ENCODE results near the gene TAS1R2.

Gene TAS1R2

DNA sequence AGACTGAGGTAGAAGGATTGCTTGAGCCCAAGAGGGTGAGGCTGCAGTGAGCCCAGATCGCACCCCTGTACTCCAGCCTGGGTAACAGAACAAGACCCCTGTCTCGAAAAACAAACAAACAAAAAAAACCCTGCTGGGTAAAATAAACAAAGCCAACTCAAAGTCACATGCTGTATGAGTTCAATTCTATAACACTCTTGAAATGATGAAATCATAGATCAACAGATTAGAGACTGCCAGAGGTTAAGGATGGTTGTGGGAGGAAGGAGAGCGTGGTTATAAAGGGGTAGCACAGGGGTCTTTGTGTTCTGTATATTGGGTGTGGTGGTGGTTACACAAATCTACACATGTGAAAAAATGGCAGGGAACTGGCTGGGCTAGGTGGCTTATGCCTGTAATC lies 62.5 kb downstream of the TAS1R2 start:
- Histone ChIP-seq H3K4me1 (ENCODE audit: control insufficient read depth, insufficient read depth, low read length) (peaks cover 21% of the 10 kb centered on the region), H3K9me3 (ENCODE audit: control insufficient read depth, insufficient read depth, low read depth, low read length) (no peaks in the 10 kb centered on the region), H3K4me3 (ENCODE audit: low read depth, low read length) (no peak overlapping the region), H3K9ac (ENCODE audit: low read length) (no peak overlapping the region), H3K27ac (ENCODE audit: low read depth, low read length) (no peak overlapping the region), H3K27me3 (ENCODE audit: control insufficient read depth, insufficient read depth, low read length) (no peaks in the 10 kb centered on the region), H3K36me3 (ENCODE audit: control insufficient read depth, insufficient read depth, low read length) (no peaks in the 10 kb centered on the region)

DNA sequence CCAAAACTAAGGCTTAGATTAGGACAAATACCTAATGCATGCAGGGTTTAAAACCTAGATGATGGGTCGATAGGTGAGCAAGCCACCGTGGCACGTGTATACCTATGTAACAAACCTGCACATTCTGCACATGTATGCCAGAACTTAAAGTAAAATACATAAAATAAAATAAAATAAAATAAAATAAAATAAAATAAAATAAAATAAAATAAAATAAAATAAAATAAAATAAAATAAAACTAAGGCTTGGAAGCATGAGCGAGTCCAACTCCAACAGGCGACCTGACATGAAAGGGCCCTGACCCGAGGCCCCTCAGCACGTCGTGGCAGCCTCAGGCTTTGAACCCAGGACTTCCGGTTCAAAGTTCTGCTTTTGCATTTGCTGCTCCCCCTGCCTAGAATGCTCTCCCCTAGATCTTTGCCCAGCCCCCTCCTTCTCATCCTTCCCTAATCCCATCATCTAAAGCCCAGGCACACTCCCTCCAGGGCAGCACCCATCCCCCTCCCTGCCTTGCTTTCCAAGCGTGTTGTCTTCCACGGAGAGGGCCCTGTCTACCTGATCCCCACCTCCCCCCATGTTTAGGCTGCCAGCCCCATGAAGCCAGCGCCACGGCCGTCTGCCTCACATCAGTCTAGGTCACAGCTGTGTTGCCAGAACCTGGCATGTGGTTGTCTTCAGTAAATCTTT lies 64.3 kb downstream of the TAS1R2 start:
- Histone ChIP-seq H3K4me1 (ENCODE audit: control insufficient read depth, insufficient read depth, low read length) (peaks cover 21% of the 10 kb centered on the region), H3K9me3 (ENCODE audit: control insufficient read depth, insufficient read depth, low read depth, low read length) (no peaks in the 10 kb centered on the region), H3K27me3 (ENCODE audit: control insufficient read depth, insufficient read depth, low read length) (no peaks in the 10 kb centered on the region), H3K4me3 (ENCODE audit: low read depth, low read length) (no peak overlapping the region), H3K36me3 (ENCODE audit: control insufficient read depth, insufficient read depth, low read length) (no peaks in the 10 kb centered on the region), H3K27ac (ENCODE audit: low read depth, low read length) (no peak overlapping the region), H3K9ac (ENCODE audit: low read length) (no peak overlapping the region)

DNA sequence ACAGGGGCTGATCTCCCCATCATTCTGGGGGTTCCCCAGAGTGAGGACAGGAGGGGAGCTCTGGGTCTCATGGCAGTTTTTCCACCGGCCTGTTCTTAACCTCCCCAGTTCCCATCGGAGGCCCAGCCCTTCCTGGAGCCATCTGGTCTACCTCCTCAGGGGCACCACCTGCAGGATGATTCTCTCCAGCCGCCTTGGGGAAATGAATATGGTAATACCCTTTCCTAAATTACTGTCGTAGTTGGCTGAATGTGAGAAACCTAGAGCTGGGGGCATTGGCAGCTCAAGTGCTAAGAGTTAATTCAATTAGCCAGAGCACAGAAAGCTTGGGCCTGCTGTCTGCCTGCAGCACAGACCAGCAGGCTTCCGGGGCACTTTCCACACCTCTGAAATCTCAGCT lies 64.9 kb downstream of the TAS1R2 start:
- Histone ChIP-seq H3K27me3 (ENCODE audit: control insufficient read depth, insufficient read depth, low read length) (no peaks in the 10 kb centered on the region), H3K36me3 (ENCODE audit: control insufficient read depth, insufficient read depth, low read length) (no peaks in the 10 kb centered on the region), H3K9me3 (ENCODE audit: control insufficient read depth, insufficient read depth, low read depth, low read length) (no peaks in the 10 kb centered on the region), H3K27ac (ENCODE audit: low read depth, low read length) (no peak overlapping the region), H3K9ac (ENCODE audit: low read length) (no peak overlapping the region), H3K4me3 (ENCODE audit: low read depth, low read length) (no peak overlapping the region), H3K4me1 (ENCODE audit: control insufficient read depth, insufficient read depth, low read length) (peaks cover 21% of the 10 kb centered on the region)

DNA sequence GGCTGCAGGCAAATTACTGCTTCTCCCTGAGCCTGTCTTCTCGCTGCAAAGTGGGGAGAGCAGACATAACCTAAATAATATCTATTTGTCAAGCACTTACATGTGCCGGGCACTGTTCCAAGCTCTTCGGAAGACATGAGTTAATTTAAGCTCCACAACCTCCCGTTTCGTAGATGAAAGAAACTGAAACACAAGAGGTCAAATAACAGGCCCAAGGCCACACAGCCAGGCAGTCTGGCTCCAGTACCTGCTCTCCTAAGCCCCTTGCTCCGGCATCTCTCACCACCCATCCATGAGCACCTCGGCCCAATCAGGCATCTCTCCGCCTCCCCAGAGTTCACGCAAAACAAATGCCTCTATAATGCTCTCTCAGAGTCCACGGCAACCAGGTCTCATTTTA lies 65.4 kb downstream of the TAS1R2 start:
- Histone ChIP-seq H3K4me1 (ENCODE audit: control insufficient read depth, insufficient read depth, low read length) (peaks cover 19% of the 10 kb centered on the region), H3K9me3 (ENCODE audit: control insufficient read depth, insufficient read depth, low read depth, low read length) (no peaks in the 10 kb centered on the region), H3K4me3 (ENCODE audit: low read depth, low read length) (no peak overlapping the region), H3K9ac (ENCODE audit: low read length) (no peak overlapping the region), H3K36me3 (ENCODE audit: control insufficient read depth, insufficient read depth, low read length) (no peaks in the 10 kb centered on the region), H3K27me3 (ENCODE audit: control insufficient read depth, insufficient read depth, low read length) (no peaks in the 10 kb centered on the region), H3K27ac (ENCODE audit: low read depth, low read length) (no peak overlapping the region)

DNA sequence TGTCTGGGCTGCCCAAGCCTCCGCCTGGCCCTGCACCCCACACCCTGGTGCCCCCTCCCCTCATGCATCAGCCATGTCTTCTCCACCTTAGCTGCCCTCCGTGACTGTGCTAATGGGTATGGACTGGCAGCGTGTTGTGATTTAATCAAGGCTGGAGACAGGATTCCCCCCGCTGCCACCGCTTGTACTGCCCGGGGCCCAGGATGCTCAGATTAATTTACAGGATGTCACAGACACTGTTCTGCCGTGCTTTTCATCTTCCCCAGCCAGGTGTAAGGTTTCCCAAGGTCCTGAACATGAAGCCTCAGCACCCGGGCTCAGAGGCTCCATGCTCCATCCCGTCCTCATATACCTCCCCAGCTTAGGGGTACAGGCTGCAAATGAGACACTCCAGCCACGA lies 66.3 kb downstream of the TAS1R2 start:
- H3K9ac ChIP-seq (ENCODE audit: low read length): no peak overlapping the region
- no peak overlapping the region for H3K27ac ChIP-seq (ENCODE audit: low read depth, low read length)
- no peak overlapping the region for H3K4me3 ChIP-seq (ENCODE audit: low read depth, low read length)
- no peaks in the 10 kb centered on the region for H3K27me3 ChIP-seq (ENCODE audit: control insufficient read depth, insufficient read depth, low read length)
- H3K36me3 ChIP-seq (ENCODE audit: control insufficient read depth, insufficient read depth, low read length): no peaks in the 10 kb centered on the region
- no peaks in the 10 kb centered on the region for H3K9me3 ChIP-seq (ENCODE audit: control insufficient read depth, insufficient read depth, low read depth, low read length)
- peaks cover 17% of the 10 kb centered on the region for H3K4me1 ChIP-seq (ENCODE audit: control insufficient read depth, insufficient read depth, low read length)

DNA sequence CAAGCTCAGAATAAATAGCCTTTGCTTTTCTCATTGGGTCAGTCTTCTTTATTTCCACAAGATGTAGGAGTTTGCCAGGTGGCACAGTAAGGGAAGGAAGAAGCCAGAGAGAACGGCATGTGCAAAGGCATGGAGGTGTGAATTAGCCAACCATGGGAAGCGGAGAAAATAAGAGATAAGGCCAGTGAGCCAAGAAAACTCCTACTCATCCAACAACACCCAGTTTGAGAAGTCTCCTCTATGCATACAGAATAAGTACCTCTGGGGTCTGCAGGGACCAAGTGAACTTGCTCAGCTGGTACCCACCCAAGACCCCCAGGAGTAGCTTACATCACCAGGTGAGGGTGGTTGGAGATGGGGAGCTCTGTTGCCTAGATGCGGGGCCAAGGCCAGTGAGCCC lies 66.7 kb downstream of the TAS1R2 start:
- H3K27me3 ChIP-seq (ENCODE audit: control insufficient read depth, insufficient read depth, low read length): no peaks in the 10 kb centered on the region

More for the DNA sequence above, 66.7 kb downstream of the TAS1R2 start:
- Histone ChIP-seq H3K4me3 (ENCODE audit: low read depth, low read length) (no peak overlapping the region), H3K4me1 (ENCODE audit: control insufficient read depth, insufficient read depth, low read length) (peaks cover 17% of the 10 kb centered on the region), H3K9me3 (ENCODE audit: control insufficient read depth, insufficient read depth, low read depth, low read length) (no peaks in the 10 kb centered on the region), H3K36me3 (ENCODE audit: control insufficient read depth, insufficient read depth, low read length) (no peaks in the 10 kb centered on the region), H3K27ac (ENCODE audit: low read depth, low read length) (no peak overlapping the region), H3K9ac (ENCODE audit: low read length) (no peak overlapping the region)
